ENCODE results near the gene CLEC12A.

CLEC12A gene

GRCh38 chr12:9999016-9999415, 27.8 kb downstream of the CLEC12A start, which contains the start of gene CLEC1B:
CLEC1B (minus strand) TSS chr12:9999121; CDS start chr12:9999100, 21 bp downstream.
- no peaks in the 10 kb centered on the region for H3K36me3 Mint-ChIP-seq (ENCODE audit: low read depth)
- H3K4me3 Mint-ChIP-seq, result no peak within 1 kb of the TSS
- no peaks in the 10 kb centered on the region for H3K4me1 Mint-ChIP-seq
- TF ChIP-seq CTCF (IDR thresholded peaks at IDR 0.05; ENCODE audit: unreplicated experiment in 3 of 3), result no peak
- no peak within 1 kb of the TSS for H3K27ac Mint-ChIP-seq
- H3K9me3 Mint-ChIP-seq, result no peaks in the 10 kb centered on the region
- H3K27me3 Mint-ChIP-seq (ENCODE audit: low read depth), result no peaks in the 10 kb centered on the region

GRCh38 chr12:10001171-10001776, 30.1 kb downstream of the CLEC12A start:
- Mint-ChIP-seq H3K4me1 (no peaks in the 10 kb centered on the region), H3K27me3 (ENCODE audit: low read depth) (no peaks in the 10 kb centered on the region), H3K27ac (no peak overlapping the region), H3K9me3 (peaks cover 4% of the 10 kb centered on the region), H3K4me3 (no peak overlapping the region), H3K36me3 (ENCODE audit: low read depth) (no peaks in the 10 kb centered on the region)
- TF ChIP-seq CTCF (IDR thresholded peaks at IDR 0.05; ENCODE audit: unreplicated experiment in 3 of 3), result no peak

GRCh38 chr12:10012630-10013330, 41.6 kb downstream of the CLEC12A start:
- Mint-ChIP-seq H3K4me1 (no peaks in the 10 kb centered on the region), H3K27ac (no peak overlapping the region), H3K4me3 (no peak overlapping the region), H3K9me3 (no peaks in the 10 kb centered on the region), H3K27me3 (ENCODE audit: low read depth) (peaks cover 3% of the 10 kb centered on the region), H3K36me3 (ENCODE audit: low read depth) (no peaks in the 10 kb centered on the region)
- no peak for TF ChIP-seq CTCF (IDR thresholded peaks at IDR 0.05; ENCODE audit: unreplicated experiment in 3 of 3)

GRCh38 chr12:10015450-10015849, 44.2 kb downstream of the CLEC12A start:
- Mint-ChIP-seq H3K4me3 (no peak overlapping the region), H3K27ac (no peak overlapping the region), H3K27me3 (ENCODE audit: low read depth) (peaks cover 3% of the 10 kb centered on the region), H3K4me1 (no peaks in the 10 kb centered on the region), H3K9me3 (no peaks in the 10 kb centered on the region), H3K36me3 (ENCODE audit: low read depth) (no peaks in the 10 kb centered on the region)
- no peak for TF ChIP-seq CTCF (IDR thresholded peaks at IDR 0.05; ENCODE audit: unreplicated experiment in 3 of 3)

- no peak overlapping the region for H3K4me3 Mint-ChIP-seq
- no peak for TF ChIP-seq CTCF (IDR thresholded peaks at IDR 0.05; ENCODE audit: unreplicated experiment in 3 of 3)
- H3K4me1 Mint-ChIP-seq, result no peaks in the 10 kb centered on the region
- H3K36me3 Mint-ChIP-seq (ENCODE audit: low read depth), result no peaks in the 10 kb centered on the region
- peaks cover 3% of the 10 kb centered on the region for H3K27me3 Mint-ChIP-seq (ENCODE audit: low read depth)
- no peaks in the 10 kb centered on the region for H3K9me3 Mint-ChIP-seq
- H3K27ac Mint-ChIP-seq, result no peak overlapping the region
Measured at GRCh38 chr12:10016881-10017280, 45.7 kb downstream of the CLEC12A start.

- Mint-ChIP-seq H3K27me3 (ENCODE audit: low read depth) (no peaks in the 10 kb centered on the region), H3K4me1 (no peaks in the 10 kb centered on the region), H3K27ac (no peak overlapping the region), H3K4me3 (no peak overlapping the region), H3K9me3 (no peaks in the 10 kb centered on the region), H3K36me3 (ENCODE audit: low read depth) (no peaks in the 10 kb centered on the region)
- no peak for TF ChIP-seq CTCF (IDR thresholded peaks at IDR 0.05; ENCODE audit: unreplicated experiment in 3 of 3)
Measured at GRCh38 chr12:10018386-10018785, 47.2 kb downstream of the CLEC12A start.
